MM.1S (cell line): ENCODE data around the gene PLPP7.
"Not testable (repeated sequence)": the region's sequence is repeated elsewhere in the genome, so short reads cannot be mapped to it uniquely, and the experiment has no call there.

Experiments used
- CTCF ChIP-seq: fragments of 300-600 bp; sonication (generic); IDR thresholded peaks from 2 replicates; pipeline ENCODE4 v1.5.1; 2016; ENCODE audit warnings: antibody characterized with exemption, low read length, mixed read lengths
- EZH2phosphoT487 ChIP-seq: fragments of 300-600 bp; sonication (generic); IDR thresholded peaks from 2 replicates; pipeline ENCODE4 v1.6.1; 2018; ENCODE audit warnings: antibody characterized with exemption, low read length

- not testable (repeated sequence) for TF ChIP-seq CTCF, EZH2phosphoT487
Measured at GRCh38 chr9:131244331-131244730, 45.2 kb upstream of the PLPP7 start.
